Esophagus muscularis mucosa (tissue), 4 donors: ENCODE data around the gene TLX2. TPM values are rescaled to one million over a fixed set of nuclear protein-coding genes. Genes with fewer than 3 reads are reported as not detected.
A peak's percentile ranks its signal among the peaks of the same experiment; 100 is the strongest.

Experiments
- DNase-seq: peaks from one replicate; pipeline ENCODE4 v3.0.0-alpha.2; 2017; ENCODE audit errors: extremely low spot score
- H3K27ac ChIP-seq, 4 donors: fragments of 200-600 bp; sonication (generic); replicated peaks in 1 of 4; 1 replicate in 3 of 4; 2 replicates in 1 of 4; pipeline ENCODE4 v1.5.1; 2016 to 2019; ENCODE audit warnings: mild to moderate bottlenecking in 1 of 4
- H3K27me3 ChIP-seq, 4 donors: fragments of 200-600 bp; sonication (generic); one replicate each; pipeline versions ENCODE4 v1.5.1 to v1.6.0; 2016 to 2019
- H3K36me3 ChIP-seq, 4 donors: fragments of 200-600 bp; sonication (generic); one replicate each; pipeline ENCODE4 v1.5.1; 2016 to 2019
- H3K4me1 ChIP-seq, 4 donors: fragments of 200-600 bp; sonication (generic); one replicate each; pipeline ENCODE4 v1.5.1; 2016 to 2019
- H3K4me3 ChIP-seq, 4 donors: fragments of 200-600 bp; sonication (generic); 1 replicate in 2 of 4; 2 replicates in 2 of 4; pipeline ENCODE4 v1.5.1; 2016 to 2019; ENCODE audit warnings: mild to moderate bottlenecking in 4 of 4, moderate library complexity in 1 of 4
- H3K9me3 ChIP-seq, 4 donors: fragments of 200-600 bp; sonication (generic); 1 replicate in 3 of 4; 2 replicates in 1 of 4; pipeline ENCODE4 v1.5.1; 2016 to 2019
- CTCF ChIP-seq, 3 experiments: fragments of 200-600 bp in 2 of 3; fragments of 450-650 bp in 1 of 3; sonication (generic) in 2 of 3; IDR thresholded peaks; one replicate each; pipeline ENCODE4 v1.5.1; 2017 to 2019; ENCODE audit warnings: antibody characterized with exemption in 3 of 3, mild to moderate bottlenecking in 2 of 3, moderate library complexity in 1 of 3
- EP300 ChIP-seq: sonication (generic); formaldehyde crosslinking; IDR thresholded peaks from one replicate; pipeline ENCODE4 v1.6.1; 2017; ENCODE audit warnings: antibody characterized with exemption
- POLR2A ChIP-seq: fragments of 450-650 bp; IDR thresholded peaks from one replicate; pipeline ENCODE4 v1.6.1; 2017; ENCODE audit warnings: antibody characterized with exemption, moderate library complexity, mild to moderate bottlenecking, low read depth
- POLR2AphosphoS5 ChIP-seq, 2 donors: sonication (generic); formaldehyde crosslinking; IDR thresholded peaks; one replicate each; pipeline ENCODE4 v1.6.1; 2017; ENCODE audit warnings: antibody characterized with exemption in 2 of 2
- WGBS: methylation state at CpG from one replicate; pipeline ENCODE4 v1.1.5; 2018; 5-methylcytosine and 5-hydroxymethylcytosine counted together
- intact Hi-C: fragments of 100-400 bp; cut with DNase I; formaldehyde crosslinking; loops from one replicate; pipeline ENCODE4 v1.15.1; 2023
- total RNA-seq, 4 donors: library from RNA; depleted of rRNA; stranded (reverse); fragments of >200 nt; gene quantifications; one replicate each; pipeline versions ENCODE4 v1.1.0 to v1.2.1, GENCODE V29; 2016

TLX2 gene
- total RNA-seq, 4 donors from 2014 or later: 0.42 to 0.99 (median 0.84) TPM; not detected in 1

DNA sequence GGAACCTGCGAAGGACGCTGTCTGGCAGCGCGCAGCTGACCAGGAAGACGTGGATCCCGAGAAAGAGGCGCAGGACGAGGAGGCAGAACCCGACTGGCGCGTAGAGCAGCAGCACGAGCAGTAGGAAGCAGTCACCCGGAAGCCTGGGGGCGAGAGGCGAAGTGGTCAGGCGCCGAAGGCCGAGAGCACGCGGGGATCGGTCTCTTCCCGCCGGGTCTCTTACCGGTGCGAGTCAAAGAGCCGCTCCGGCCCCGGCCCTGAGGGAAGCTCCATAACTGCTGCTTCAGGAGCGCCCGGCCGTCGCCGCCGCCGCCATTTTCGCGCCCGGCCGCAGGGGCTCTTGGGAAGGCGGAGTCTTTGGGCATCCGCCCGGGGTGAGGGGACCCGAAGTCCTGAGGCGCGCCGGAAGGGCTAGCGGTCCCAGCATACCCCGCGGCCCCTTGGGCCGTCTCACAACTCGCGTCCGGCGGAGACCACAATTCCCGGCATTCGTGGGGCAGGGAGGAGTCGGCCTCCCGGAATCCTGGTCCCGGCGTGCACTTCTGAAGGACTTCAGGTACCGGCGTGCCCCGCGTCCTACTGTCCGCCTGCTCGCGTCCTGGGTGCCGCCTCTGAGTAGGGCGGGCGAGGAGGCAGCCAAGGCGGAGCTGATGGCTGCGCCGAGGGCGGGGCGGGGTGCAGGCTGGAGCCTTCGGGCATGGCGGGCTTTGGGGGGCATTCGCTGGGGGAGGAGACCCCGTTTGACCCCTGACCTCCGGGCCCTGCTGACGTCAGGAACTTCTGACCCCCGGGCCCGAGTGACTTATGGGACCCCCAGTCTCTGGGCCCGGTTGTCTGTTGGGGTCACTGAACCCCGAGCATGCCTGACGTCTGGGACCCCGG lies 15.3 kb downstream of the TLX2 start, which contains the start of the genes AUP1 and HTRA2:
Gene AUP1, minus strand, starts transcription at position 350 of the 882 bp plus-strand sequence. Its CDS starts 77 bp downstream, at position 273.
Gene HTRA2, plus strand, starts transcription at position 577 of the 882 bp plus-strand sequence. Its CDS starts 74 bp downstream, at position 651.
- Histone ChIP-seq H3K27ac (peak within 1 kb of the TSS; percentile 83 to 89 (median 87)), H3K4me3 (peak within 1 kb of the TSS; percentile 62 to 92 (median 86)), H3K27me3 (no peaks in the 10 kb centered on the region), H3K36me3 (peaks cover 30 to 58% (median 49%) of the 10 kb centered on the region in 4 donors), H3K9me3 (no peaks in the 10 kb centered on the region), H3K4me1 (peaks cover 24 to 42% (median 33%) of the 10 kb centered on the region in 4 donors)
- TF ChIP-seq CTCF (IDR thresholded peaks at IDR 0.05): peak in 1 of 3 experiments; percentile 20
- TF ChIP-seq POLR2AphosphoS5 (IDR thresholded peaks at IDR 0.05): peak; percentile 92 to 95
- TF ChIP-seq EP300: no peak
- TF ChIP-seq POLR2A: peak; percentile 53
- 1% methylated on average over 36 of the region's 87 CpGs for WGBS
- peak; percentile 99 for DNase-seq
- intact Hi-C loops: loop anchor here (1.0 to 5.0 kb wide), 4 partner anchors 25 to 58 kb away; partner anchors contain the start of gene DOK1

- TF ChIP-seq EP300: no peak
- TF ChIP-seq CTCF (IDR thresholded peaks at IDR 0.05): no peak
- TF ChIP-seq POLR2AphosphoS5 (IDR thresholded peaks at IDR 0.05): peak in 1 of 2 donors; percentile 27
- TF ChIP-seq POLR2A: no peak
- DNase-seq: no peak
- Histone ChIP-seq H3K4me3 (peak overlapping the region; percentile 62 to 92 (median 86)), H3K36me3 (peaks cover 30 to 52% (median 47%) of the 10 kb centered on the region in 4 donors), H3K9me3 (no peaks in the 10 kb centered on the region), H3K27me3 (no peaks in the 10 kb centered on the region), H3K27ac (peak overlapping the region; percentile 83 to 89 (median 87)), H3K4me1 (peaks cover 24 to 42% (median 33%) of the 10 kb centered on the region in 4 donors)
- intact Hi-C loops: no loop called here
- WGBS: 4% methylated on average over 25 of the region's 54 CpGs
These were observed 16.3 kb downstream of the TLX2 start for GRCh38 chr2:74530239-74531187.

DNA sequence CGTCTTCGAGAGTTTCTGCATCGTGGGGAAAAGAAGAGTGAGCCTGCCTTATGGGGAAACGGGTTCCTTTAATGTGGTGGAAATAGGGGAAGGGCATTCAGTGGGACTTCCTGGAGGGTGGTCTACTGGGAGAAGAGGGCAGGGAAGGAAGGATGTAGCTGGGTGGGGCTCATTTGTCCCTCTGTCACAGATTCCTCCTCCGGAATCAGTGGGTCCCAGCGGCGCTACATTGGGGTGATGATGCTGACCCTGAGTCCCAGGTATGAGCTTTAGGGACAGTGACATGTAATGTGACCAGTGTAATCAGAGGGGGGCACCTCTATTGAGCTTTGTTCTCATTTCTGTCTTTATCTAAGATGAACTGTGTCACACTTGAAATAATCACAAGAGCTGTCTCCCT lies 17.4 kb downstream of the TLX2 start:
- Histone ChIP-seq H3K4me1 (peaks cover 24 to 42% (median 33%) of the 10 kb centered on the region in 4 donors), H3K27ac (no peak overlapping the region), H3K4me3 (no peak overlapping the region), H3K27me3 (no peaks in the 10 kb centered on the region), H3K9me3 (no peaks in the 10 kb centered on the region), H3K36me3 (peaks cover 22 to 40% (median 36%) of the 10 kb centered on the region in 4 donors)
- no peak for DNase-seq
- 81% methylated on average over 7 of the region's 7 CpGs for WGBS
- intact Hi-C loops: no loop called here
- TF ChIP-seq POLR2AphosphoS5 (IDR thresholded peaks at IDR 0.05) (no peak), POLR2A (no peak), EP300 (no peak), CTCF (IDR thresholded peaks at IDR 0.05) (no peak)

DNA sequence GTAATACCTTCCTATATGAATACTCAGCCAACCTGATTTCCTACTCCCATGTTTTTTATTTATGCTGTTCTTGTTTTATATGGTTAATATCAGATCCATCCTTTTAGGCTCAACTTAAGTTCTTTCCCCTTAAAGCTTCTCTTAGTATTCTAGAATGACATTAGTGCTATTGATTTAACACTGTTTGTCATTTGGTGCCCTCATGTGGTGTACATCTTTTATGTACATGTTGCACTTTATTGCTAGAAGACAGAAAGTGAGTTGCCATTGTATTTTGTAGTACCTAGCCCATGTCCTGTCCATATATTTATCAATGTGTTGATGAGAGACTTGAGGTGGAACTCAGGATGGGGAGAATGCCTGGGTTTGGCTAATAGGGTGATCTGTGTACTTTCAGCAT lies 18.0 kb downstream of the TLX2 start:
- Histone ChIP-seq H3K4me3 (no peak overlapping the region), H3K27me3 (no peaks in the 10 kb centered on the region), H3K27ac (no peak overlapping the region), H3K4me1 (peaks cover 24 to 40% (median 33%) of the 10 kb centered on the region in 4 donors), H3K9me3 (no peaks in the 10 kb centered on the region), H3K36me3 (peaks cover 17 to 35% (median 30%) of the 10 kb centered on the region in 4 donors)
- intact Hi-C loops: no loop called here
- no peak for TF ChIP-seq CTCF (IDR thresholded peaks at IDR 0.05)
- no peak for TF ChIP-seq EP300
- TF ChIP-seq POLR2AphosphoS5 (IDR thresholded peaks at IDR 0.05): no peak
- no peak for TF ChIP-seq POLR2A
- DNase-seq: no peak
